ENCODE measurements around the gene PLEKHM3. TPM values are rescaled to one million over a fixed set of nuclear protein-coding genes. Genes with fewer than 3 reads are reported as not detected.

Gene PLEKHM3
- total and polyA plus RNA-seq, 2 experiments from 2014 or later = 3.9 to 8.8 TPM

DNA sequence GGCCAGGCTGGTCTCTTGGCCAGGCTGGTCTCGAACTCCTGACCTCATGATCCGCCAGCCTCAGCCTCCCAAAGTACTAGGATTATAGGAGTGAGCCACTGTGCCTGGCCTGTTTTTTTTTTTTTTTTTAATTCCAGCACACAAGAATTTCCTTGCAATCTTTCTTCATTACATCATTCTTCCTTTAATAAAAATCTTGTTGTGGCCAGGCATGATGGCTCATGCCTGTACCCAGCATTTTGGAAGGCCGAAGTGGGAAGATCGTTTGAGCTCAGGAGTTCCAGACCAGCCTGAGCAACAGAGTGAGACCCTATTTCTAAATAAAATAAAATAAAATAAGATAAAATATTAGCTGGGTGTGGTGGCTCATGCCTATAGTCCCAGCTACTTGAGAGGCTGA, 21.4 kb upstream of the PLEKHM3 start (continued):
- TF ChIP-seq, protein P1, sequence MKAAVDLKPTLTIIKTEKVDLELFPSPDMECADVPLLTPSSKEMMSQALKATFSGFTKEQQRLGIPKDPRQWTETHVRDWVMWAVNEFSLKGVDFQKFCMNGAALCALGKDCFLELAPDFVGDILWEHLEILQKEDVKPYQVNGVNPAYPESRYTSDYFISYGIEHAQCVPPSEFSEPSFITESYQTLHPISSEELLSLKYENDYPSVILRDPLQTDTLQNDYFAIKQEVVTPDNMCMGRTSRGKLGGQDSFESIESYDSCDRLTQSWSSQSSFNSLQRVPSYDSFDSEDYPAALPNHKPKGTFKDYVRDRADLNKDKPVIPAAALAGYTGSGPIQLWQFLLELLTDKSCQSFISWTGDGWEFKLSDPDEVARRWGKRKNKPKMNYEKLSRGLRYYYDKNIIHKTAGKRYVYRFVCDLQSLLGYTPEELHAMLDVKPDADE (IDR thresholded peaks at IDR 0.05) = no peak
- TF ChIP-seq CREB1 (CRISPR knock-in tag; IDR thresholded peaks at IDR 0.05; ENCODE audit: low read depth) = no peak
- TF ChIP-seq NANOG (IDR thresholded peaks at IDR 0.05; ENCODE audit: borderline replicate concordance) = no peak
- no peak for TF ChIP-seq JUNB (IDR thresholded peaks at IDR 0.05; ENCODE audit: unreplicated experiment)
- TF ChIP-seq ZNF331 (CRISPR knock-in tag; IDR thresholded peaks at IDR 0.05; ENCODE audit: low read depth) = no peak
- no peak for TF ChIP-seq POLR2AphosphoS5 (IDR thresholded peaks at IDR 0.05; ENCODE audit: low read depth)
- TF ChIP-seq, protein P2, sequence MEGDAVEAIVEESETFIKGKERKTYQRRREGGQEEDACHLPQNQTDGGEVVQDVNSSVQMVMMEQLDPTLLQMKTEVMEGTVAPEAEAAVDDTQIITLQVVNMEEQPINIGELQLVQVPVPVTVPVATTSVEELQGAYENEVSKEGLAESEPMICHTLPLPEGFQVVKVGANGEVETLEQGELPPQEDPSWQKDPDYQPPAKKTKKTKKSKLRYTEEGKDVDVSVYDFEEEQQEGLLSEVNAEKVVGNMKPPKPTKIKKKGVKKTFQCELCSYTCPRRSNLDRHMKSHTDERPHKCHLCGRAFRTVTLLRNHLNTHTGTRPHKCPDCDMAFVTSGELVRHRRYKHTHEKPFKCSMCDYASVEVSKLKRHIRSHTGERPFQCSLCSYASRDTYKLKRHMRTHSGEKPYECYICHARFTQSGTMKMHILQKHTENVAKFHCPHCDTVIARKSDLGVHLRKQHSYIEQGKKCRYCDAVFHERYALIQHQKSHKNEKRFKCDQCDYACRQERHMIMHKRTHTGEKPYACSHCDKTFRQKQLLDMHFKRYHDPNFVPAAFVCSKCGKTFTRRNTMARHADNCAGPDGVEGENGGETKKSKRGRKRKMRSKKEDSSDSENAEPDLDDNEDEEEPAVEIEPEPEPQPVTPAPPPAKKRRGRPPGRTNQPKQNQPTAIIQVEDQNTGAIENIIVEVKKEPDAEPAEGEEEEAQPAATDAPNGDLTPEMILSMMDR (conservative IDR thresholded peaks at IDR 0.05; ENCODE audit: low read depth in 2 of 2) = no peak
- no peak for TF ChIP-seq ZNF114 (CRISPR knock-in tag; IDR thresholded peaks at IDR 0.05)
- TF ChIP-seq, protein P3, sequence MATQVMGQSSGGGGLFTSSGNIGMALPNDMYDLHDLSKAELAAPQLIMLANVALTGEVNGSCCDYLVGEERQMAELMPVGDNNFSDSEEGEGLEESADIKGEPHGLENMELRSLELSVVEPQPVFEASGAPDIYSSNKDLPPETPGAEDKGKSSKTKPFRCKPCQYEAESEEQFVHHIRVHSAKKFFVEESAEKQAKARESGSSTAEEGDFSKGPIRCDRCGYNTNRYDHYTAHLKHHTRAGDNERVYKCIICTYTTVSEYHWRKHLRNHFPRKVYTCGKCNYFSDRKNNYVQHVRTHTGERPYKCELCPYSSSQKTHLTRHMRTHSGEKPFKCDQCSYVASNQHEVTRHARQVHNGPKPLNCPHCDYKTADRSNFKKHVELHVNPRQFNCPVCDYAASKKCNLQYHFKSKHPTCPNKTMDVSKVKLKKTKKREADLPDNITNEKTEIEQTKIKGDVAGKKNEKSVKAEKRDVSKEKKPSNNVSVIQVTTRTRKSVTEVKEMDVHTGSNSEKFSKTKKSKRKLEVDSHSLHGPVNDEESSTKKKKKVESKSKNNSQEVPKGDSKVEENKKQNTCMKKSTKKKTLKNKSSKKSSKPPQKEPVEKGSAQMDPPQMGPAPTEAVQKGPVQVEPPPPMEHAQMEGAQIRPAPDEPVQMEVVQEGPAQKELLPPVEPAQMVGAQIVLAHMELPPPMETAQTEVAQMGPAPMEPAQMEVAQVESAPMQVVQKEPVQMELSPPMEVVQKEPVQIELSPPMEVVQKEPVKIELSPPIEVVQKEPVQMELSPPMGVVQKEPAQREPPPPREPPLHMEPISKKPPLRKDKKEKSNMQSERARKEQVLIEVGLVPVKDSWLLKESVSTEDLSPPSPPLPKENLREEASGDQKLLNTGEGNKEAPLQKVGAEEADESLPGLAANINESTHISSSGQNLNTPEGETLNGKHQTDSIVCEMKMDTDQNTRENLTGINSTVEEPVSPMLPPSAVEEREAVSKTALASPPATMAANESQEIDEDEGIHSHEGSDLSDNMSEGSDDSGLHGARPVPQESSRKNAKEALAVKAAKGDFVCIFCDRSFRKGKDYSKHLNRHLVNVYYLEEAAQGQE (IDR thresholded peaks at IDR 0.05; ENCODE audit: unreplicated experiment) = no peak
- no peak for TF ChIP-seq EZH2 (IDR thresholded peaks at IDR 0.05; ENCODE audit: low read depth, unreplicated experiment)

DNA sequence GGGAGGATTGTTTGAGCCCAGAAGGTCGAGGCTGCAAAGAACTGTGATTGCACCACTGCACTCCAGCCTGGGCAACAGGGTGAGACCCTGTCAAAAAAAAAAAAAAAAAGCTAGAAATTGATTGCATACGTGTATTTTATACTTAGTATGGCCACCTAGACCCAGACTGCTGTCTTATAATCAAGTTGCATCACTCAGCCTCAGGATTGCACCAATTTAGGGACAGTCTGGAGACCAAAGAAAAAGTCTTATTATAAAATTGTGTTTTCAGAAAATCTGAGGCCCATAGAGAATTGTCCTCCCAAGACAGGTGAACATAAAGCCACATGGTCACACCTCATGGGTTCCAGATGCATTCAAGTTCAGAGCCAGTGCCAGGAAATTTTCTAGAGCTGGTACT, 17.1 kb upstream of the PLEKHM3 start:
- ATAC-seq (no peak), DNase-seq (ENCODE audit: low spot score) (no peak)
- Histone ChIP-seq H3K4me3 (no peak overlapping the region), H2AFZ (no peak overlapping the region), H4K20me1 (replicated peaks; ENCODE audit: insufficient read depth) (no peaks in the 10 kb centered on the region), H3K79me2 (replicated peaks; ENCODE audit: insufficient read depth) (no peaks in the 10 kb centered on the region), H3K9me2 (ENCODE audit: insufficient read depth) (no peaks in the 10 kb centered on the region), H3F3A (replicated peaks; ENCODE audit: low read depth) (no peaks in the 10 kb centered on the region), H3K36me3 (ENCODE audit: insufficient read depth) (no peaks in the 10 kb centered on the region), H3K4me1 (ENCODE audit: insufficient read depth) (peaks cover 14% of the 10 kb centered on the region), H3K27ac (ENCODE audit: low read depth) (no peak overlapping the region), H3K27me3 (ENCODE audit: insufficient read depth) (no peaks in the 10 kb centered on the region), H3K4me2 (no peak overlapping the region)
- no peaks in the 10 kb centered on the region for H3K9me3 Mint-ChIP-seq
- no peak overlapping the region for H3K27ac Mint-ChIP-seq
- no peak overlapping the region for H3K4me3 Mint-ChIP-seq
- H3K36me3 Mint-ChIP-seq (ENCODE audit: low read depth) = no peaks in the 10 kb centered on the region
- peaks cover 22% of the 10 kb centered on the region for H3K4me1 Mint-ChIP-seq
- H3K27me3 Mint-ChIP-seq (ENCODE audit: insufficient read depth, low read depth, poor library complexity) = peaks cover 2% of the 10 kb centered on the region
- TF ChIP-seq POLR2AphosphoS5 (IDR thresholded peaks at IDR 0.05; ENCODE audit: low read depth) (no peak), EZH2phosphoT487 (IDR thresholded peaks at IDR 0.05; ENCODE audit: unreplicated experiment) (no peak), ZNF114 (CRISPR knock-in tag; IDR thresholded peaks at IDR 0.05) (no peak), ZNF331 (CRISPR knock-in tag; IDR thresholded peaks at IDR 0.05; ENCODE audit: low read depth) (no peak), NANOG (IDR thresholded peaks at IDR 0.05; ENCODE audit: borderline replicate concordance) (no peak)
- TF ChIP-seq, protein P3 (IDR thresholded peaks at IDR 0.05; ENCODE audit: unreplicated experiment) = no peak

Data from GM23338 (cell line).